HG02763 (cell line): ENCODE results near the gene LRIT1.
A peak's percentile ranks its signal among the peaks of the same experiment; 100 is the strongest.

Experiments used
- ATAC-seq: cut with Tn5 transposase; IDR thresholded peaks from one replicate; pipeline ENCODE4 v1.9.1; 2021; ENCODE audit warnings: mild to moderate bottlenecking, moderate library complexity; ENCODE audit not compliant: unreplicated experiment

The LRIT1 gene

DNA sequence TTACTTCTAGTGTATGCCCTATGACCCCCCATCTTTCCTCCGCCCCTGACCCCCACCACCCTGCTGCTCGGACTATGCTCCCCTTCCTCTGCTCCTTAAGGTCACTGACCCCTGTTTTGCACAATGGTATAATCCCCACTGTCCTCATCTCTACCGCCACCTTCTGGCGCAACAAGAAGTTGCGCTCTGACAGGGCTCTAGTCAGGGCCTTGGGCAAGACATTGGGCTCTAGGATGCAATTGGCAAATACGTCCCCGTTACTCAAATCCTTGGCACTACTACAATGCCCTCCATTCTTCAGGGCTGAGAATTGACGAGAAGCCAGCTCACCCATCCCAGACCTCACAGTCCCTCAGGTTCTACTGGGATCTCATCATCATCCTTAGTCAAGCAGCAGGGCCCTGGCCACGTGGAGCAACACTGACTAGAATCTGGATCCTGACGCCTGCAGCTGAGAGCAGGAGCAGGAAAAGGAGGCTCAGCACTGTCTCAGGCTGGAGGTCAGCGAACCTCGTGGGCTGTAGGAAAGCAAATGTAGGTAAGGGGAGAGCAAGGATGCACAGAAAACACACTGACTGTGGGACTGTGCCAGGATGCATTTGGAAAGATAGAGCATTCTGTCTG is 26.6 kb downstream of the LRIT1 start:
- peak; percentile 77 for ATAC-seq

DNA sequence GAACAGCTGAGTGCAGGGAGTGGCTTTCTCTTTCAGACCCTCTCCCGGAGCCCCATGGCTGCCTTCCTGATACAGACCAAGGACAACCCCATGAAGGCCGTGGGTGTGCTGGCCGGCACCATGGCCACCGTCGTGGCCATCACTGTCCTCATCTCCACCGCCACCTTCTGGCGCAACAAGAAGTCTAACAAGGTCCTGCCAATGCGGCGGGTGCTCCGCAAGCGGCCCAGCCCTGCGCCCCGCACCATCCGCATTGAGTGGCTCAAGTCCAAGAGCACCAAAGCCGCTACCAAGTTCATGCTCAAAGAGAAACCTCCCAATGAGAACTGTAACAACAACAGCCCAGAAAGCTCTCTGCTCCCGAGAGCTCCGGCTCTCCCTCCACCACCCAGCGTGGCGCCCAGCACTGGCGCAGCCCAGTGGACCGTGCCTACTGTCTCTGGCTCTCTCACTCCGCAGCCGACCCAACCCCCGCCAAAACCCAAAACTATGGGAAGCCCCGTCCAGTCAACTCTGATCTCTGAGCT is 27.2 kb downstream of the LRIT1 start:
- ATAC-seq = no peak

DNA sequence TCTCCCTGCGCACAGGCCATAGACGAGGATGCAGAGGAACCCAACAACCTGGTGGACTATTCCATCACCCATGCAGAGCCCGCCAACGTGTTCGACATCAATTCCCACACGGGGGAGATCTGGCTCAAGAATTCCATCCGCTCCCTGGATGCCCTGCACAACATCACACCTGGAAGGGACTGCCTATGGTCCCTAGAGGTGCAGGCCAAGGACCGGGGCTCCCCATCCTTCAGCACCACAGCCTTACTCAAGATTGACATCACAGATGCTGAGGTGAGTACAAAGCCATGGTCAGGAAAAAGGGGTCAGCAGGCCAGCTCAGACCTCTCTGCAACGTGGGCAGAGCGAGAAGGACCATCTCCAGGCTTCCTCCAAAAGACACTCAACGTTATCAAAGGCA is 28.3 kb downstream of the LRIT1 start:
- ATAC-seq = no peak

DNA sequence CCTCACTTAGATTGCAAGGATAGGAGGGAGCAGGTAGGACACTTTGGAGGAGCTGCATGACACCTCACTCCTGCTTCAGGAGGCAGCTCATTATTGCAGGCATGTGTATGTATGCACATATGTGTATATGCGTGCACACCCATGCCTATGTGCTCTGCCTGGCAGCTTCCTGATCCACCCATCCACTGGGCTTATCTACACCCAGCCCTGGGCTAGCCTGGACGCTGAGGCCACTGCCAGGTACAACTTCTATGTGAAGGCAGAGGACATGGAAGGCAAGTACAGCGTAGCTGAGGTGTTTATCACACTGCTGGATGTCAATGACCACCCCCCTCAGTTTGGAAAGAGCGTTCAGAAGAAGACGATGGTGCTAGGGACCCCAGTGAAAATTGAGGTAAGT is 29.3 kb downstream of the LRIT1 start:
- ATAC-seq = no peak

DNA sequence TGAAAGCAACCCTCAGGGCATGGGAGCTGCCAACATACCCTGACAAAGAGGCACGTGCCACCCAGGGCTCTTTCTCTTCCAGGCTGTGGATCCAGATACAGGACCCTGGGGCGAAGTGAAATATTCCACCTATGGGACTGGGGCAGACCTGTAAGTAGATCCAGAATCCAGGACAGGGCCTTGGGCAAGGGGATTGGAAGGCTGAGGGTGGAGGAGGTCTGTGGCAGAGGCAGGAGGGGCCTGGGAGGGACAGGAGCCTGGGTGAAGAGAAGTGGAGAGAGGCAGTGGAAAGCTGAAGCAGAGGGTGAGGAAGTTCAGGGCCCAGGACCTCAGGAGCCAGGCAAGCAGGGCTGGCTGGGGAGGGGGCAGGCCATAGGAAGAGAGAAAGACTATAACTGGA is 29.8 kb downstream of the LRIT1 start:
- ATAC-seq = no peak

DNA sequence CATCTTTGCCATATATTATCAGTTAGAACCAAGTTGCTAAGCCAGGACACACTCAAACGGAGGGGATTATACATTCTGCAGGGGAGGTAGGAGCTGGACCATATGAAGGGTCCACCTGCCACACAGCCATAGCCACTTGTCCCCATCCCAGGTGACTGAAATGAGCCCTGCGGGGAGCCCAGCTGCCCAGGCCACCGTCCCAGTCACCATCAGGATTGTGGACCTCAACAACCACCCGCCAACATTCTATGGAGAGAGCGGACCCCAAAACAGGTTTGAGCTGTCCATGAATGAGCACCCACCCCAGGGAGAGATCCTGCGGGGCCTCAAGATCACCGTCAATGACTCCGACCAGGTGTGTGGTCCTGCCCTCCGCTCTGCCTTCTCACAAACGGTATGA is 33.3 kb downstream of the LRIT1 start:
- no peak for ATAC-seq

DNA sequence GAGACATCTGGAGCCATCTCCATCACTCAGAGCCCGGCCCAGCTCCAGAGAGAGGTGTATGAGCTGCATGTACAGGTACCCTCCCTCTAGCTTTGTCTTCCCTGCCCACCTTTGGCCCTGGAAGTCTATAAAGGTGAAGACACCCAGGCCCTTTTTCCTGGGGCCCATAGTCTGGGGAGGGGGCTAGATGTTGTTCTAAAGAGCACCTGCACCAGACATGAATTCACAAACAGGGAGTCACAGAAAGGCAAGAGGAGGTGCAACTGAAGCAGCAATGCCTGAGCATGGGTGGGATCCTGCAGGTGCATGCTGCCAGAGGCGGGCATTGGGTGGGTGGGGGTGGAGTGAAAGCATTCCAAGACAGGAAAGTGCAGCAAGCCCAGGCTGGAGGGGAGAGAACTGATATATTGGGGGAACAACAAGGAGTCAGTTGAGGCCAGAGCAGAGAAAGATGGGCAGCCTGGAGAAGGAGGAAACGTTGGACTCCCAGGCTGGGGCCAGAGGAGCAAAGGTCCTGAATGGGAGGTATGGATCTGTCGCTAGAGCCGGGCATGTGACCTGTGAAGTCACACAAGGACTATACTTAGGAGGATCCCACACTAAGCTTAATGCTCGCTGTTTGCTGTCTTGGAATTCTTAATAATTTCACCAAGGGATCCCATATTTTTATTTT is 35.4 kb downstream of the LRIT1 start:
- no peak for ATAC-seq

DNA sequence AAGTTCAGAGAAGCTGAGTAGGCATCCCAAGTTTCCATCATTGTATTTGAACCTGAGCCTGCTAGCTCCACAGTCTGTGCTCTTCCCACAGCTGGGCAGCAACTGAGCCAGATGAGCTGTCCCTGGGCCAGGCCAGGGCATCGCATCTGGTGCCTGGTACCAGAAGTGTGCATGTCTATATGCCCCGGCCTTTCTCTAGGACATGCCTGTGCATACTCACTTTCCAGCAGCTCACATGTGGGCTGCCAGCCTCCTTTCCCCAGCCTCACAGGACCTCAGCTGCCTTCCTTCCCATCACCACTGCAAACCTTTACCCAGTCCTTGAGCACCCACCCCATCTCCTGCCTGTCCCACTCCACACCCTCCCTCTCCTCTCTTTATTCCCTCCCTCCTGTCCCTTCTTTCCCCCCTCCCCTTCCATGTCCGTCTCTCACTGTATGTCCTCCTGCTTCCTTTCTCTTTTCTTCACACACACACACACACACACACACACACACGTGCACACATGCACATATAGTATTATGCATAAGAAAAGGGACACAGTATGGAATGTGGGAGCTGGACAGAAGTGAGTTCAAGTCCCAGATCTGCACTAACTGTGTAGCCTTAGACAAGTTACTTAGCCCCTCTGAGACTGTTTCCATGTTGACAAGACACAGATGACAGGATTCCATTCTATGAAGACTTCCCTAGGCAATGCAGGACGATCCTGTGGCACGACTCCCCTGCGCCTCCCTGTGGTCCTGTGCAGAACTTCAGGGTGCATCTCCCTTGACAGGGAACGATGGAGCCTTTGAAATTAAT is 36.1 kb downstream of the LRIT1 start:
- peak; percentile 79 for ATAC-seq

DNA sequence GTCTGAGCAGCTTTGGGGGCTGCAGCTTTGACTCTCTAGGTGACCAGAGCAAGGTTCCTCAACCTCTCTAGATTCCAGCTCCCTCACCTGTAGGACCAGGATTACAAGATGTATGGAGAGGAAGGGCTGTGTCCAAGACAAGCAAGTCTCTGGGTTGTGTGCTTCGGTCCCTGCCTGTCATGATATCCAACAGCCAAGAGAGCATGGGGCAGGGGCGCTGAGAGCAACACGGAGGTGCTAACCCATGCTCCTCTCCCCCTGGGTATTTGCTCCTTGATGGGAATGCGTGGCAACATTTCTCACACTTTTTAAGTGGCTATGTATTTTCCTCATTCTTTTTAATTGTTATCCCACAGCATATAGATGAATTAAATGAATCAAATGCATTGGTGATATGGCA is 36.7 kb downstream of the LRIT1 start:
- no peak for ATAC-seq

DNA sequence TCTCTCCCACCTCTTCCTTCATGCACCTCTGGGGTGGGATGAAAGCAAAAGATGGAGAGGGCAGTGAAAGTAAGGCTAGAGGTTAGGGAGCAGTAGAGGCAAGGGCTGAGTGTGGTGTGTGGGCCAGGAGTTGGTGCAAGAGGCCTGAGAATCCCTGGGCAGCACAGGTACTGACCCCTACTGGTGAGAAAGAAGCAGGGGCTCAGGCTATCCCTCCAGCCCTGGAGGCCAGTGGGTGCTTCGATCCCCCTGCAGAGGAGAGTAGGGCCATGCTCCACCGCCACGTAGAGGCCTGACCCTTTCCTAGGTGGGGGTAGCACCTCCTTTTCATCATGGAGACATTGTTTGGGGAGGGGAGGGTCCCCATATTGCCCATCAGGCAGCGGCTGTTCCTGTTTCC is 37.2 kb downstream of the LRIT1 start:
- ATAC-seq = peak; percentile 46

DNA sequence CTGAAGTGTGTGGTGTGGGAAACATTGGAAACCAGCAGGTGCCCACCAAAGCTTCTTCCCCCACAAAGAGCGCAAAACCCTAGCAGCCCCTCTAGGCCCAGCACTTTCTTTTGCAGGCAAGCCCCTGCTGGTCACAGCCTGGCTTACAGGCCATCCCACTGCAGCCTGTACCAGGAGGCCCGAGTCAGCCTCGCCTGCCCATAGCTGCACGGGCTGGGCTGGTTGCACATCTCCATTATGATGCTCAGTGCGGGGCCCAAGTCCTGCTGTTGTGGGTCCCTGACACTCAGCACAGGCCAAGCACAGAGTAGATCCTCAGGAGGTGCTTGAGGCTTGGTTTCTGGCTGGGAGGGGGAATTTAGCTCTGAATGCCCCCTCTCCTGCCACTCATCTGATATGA is 39.0 kb downstream of the LRIT1 start:
- no peak for ATAC-seq

DNA sequence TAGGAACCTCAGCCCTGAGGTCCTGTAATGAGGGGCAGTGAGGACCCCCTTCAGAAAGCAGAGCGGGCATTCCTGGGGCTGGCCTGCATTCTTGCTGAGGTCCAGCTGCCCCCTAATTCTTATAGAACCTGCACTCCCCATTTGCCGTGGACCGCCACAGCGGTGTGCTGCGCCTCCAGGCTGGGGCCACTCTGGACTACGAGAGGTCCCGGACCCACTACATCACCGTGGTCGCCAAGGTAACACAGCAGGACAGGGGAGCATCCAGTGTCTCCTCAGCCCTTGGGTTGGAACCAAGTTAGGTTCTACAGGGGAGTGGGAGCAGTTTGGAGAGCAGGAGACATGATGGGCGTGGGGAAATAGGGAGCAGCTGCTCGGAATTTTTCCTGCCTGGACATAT is 39.7 kb downstream of the LRIT1 start:
- no peak for ATAC-seq

DNA sequence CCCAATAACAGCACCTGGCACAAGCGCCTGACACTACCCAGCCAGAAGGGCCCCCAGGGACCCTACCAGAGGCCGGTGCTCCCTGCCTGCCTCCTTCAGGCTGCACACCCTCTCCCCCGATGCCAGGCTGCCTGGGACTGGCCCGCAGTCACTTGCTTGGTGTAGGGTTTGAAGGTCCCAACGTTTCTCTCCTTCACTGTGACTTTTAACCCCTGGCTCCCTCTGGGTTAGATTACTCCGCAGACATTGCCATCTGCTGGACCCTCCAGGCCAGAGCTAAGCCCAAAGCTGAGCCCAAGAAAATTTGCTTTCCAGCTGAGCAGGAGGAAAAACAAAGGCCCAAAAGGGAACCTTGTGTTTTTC is 40.1 kb downstream of the LRIT1 start:
- no peak for ATAC-seq

DNA sequence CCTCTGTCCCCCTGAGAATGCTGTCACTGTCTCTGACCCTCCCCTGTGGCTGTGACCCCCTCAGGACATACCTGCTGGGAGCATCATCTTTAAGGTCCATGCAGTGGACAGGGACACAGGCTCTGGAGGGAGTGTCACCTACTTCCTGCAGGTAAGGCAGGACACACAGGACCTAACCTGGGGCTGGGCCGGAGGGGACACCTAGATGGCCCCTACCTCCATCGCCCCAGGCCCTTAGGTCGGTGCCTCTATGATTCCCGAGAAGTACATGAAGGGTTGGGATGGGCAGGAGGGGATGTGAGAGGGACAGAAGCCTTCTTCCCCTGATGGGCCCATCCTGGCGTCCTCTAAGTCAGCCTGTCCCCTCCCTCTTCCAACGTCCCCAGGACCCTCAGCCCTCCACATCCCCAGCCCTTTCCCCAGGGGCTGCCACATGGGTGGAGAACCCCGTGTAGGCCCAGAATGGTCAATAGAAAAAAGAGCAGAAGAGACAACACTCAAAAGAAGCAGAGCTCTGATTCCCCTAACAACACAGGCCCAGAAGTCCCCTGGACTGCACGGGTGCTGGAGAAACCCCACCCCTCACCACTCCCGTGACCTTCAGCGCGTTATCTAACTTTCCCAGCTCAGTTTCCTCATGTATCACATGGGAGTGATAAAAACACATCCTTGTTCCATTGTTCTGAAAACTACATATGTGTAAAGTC is 40.7 kb downstream of the LRIT1 start:
- ATAC-seq = no peak

DNA sequence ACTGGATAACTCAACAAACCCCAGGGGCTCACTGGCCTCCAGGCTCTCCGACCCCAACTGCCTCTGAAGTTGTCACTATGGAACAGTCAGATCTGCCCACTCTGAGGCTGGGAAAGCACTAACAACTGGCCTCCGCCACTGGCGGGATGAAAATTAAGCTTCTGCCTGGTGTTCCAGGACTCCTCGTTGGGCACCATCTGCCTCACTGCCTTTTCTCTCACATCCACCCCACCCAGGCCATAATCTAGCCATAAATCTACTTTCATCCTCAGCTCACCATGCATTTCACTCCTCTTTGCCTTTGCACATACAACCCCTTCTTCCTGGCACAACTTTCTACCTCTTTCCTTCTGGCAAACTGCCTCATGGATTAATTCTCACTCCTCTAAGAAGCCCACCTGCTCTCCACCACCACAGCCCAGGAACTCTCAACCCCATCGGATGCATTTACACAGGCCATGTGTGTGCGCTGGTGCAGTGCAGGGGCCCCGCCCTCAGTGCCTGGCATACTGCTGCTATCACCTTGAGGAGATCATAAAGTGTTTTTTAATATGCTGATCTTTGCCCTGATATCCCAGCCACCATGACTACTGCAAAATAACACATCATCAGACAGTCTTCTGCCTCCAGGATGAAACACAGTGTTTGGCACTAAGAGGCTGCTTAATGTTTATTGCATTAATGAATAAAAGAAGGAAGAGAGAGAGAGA is 43.0 kb downstream of the LRIT1 start:
- ATAC-seq = no peak

DNA sequence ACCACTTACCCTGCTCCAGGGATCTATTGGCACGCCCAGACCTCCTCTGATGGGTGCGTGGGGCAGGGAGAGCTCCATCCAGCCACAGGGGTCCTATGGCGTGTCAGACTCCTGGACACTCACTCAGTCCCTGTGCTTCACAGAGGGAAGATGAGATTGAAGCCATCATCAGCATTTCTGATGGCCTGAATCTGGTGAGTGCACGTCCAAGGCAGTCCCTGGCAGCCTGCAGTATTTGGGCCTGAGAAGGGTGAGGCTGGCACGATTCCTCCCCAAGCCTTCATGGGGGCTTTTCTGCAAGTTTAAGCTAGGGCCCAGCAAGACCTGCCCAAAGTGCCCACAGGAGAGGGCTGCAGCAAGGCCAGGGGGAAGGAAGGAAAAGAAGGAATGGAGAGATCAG is 43.7 kb downstream of the LRIT1 start:
- no peak for ATAC-seq

DNA sequence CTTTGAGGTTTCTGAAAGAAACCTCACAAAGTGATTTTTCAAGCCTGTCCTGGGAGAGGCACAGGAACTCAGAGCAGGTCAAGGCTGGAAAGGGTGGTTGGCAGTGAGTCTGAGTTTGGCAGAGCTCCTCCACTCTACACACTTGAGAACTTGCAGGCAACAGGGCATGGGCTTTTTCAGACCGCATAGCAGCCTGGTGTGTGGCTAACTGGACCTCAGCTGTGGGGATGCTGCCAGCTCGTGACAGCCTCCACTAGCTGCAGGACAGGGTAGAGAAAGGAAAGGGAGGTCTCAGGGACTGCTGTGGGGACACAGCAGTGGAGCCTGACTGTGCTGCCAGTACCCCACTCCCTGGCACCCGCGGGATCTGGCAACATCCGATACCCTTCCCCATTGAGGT is 44.4 kb downstream of the LRIT1 start:
- no peak for ATAC-seq

DNA sequence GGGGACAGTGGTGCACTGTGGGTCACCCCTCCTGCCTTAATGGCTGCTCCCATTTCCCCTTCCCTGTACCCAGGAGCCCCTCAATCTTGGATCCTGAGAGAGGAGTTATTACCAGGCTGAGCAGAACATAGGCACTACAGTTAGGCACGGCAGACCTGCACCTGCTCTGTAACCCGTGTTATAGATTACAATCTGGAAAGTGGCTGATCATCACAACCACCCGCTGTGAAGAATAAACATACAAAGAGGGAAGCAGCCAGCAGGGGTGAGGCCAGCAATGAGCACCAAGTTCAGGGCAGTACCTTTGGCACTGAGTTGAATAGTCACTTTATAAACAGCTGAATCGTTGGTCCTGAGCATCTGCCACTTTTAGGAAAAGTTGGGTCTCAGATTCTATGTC is 45.3 kb downstream of the LRIT1 start:
- ATAC-seq = no peak

DNA sequence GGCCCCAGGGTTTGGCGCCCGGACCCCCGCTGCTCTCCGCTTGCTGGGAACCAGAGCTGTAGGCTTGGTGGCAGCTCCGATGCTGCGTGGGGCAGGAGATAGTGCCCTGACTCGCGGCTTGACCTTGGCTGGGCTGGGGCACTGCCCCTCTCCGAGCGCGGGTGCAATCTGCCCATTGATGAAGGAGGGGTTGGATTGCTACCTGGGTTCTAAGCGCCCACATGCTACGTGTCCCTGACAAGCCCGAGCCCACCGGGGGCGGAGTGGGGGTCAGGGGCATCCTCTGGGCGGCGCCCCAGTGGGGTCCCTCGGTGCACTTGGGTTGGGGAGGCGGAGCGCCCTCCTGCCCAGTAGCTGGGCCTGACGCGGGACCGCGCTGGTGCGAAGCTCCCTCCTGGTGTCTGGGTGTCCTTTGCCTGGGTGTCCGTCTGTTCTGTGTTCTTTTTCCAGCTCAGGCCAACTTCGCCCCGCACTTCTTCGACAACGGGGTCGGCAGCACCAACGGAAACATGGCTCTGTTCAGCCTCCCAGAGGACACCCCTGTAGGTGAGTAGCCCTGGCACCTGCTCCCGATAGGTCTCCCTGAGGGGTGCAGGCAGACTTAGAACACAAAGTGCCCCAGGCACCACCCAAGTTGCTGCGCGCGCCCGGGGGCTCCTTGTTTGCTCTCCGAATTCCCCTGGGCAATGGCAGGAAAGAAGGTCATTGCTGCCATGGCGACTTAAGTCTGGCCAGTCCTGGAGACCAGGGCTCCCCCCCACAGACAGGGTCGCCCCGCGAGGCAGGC is 46.1 kb downstream of the LRIT1 start:
- no peak for ATAC-seq

DNA sequence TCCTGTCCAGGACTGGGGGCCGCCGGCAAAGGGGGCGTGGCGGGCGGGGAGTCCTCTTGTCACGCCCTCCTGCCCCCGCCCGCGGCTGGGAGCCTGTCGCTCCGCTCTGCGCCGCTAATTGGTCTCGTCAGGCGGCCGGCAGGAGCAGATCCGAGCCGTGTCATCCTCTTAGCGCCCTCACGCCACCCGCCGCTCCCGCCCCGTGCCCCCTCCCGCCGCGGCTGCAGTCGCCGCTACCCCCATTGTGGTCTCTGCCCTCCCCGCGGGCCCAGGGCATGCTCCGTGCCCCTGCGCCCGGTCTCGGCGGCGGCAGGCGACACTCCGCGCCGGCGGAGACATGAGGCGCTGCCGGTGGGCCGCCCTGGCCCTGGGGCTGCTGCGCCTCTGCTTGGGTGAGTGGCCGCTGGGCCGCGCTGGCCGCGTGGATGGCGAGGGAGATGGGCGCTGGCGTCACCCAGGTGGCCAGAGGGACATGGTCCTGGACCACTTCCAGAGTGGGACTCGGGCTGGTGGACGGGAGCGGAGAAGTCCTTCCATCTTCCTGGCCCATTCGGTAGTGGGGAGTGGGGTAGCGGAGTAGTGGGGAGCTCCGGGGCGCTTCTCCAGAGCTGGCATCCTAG is 46.8 kb downstream of the LRIT1 start, which contains the start of gene CDHR1:
Gene CDHR1, plus strand, starts transcription at position 114 of the 620 bp plus-strand sequence. Its CDS starts 224 bp downstream, at position 338.
- ATAC-seq = peak; percentile 73
